ENCODE measurements around the gene TMEM81.

GRCh38 chr1:205068001-205068400 is 16.3 kb downstream of the TMEM81 start:
- TF ChIP-seq CTCF (IDR thresholded peaks at IDR 0.05) (no peak), RNF2 (IDR thresholded peaks at IDR 0.05; ENCODE audit: borderline replicate concordance, low read depth) (no peak), POLR2AphosphoS2 (conservative IDR thresholded peaks at IDR 0.05; ENCODE audit: low read length) (no peak), CHD2 (IDR thresholded peaks at IDR 0.05; ENCODE audit: low read length, partially characterized antibody) (no peak), NR3C1 (IDR thresholded peaks at IDR 0.05) (no peak), KDM1A (IDR thresholded peaks at IDR 0.05; ENCODE audit: low read depth) (no peak), RARB (CRISPR knock-in tag; IDR thresholded peaks at IDR 0.05) (no peak), EP300 (IDR thresholded peaks at IDR 0.05) (no peak), CEBPB (IDR thresholded peaks at IDR 0.05) (no peak), POLR2A (IDR thresholded peaks at IDR 0.05; ENCODE audit: low read length) (no peak), JUNB (IDR thresholded peaks at IDR 0.05) (no peak), SMC3 (IDR thresholded peaks at IDR 0.05) (no peak), HMGXB4 (CRISPR knock-in tag; IDR thresholded peaks at IDR 0.05; ENCODE audit: borderline replicate concordance) (no peak), PHF8 (IDR thresholded peaks at IDR 0.05; ENCODE audit: borderline replicate concordance, low read depth) (no peak)

Measured in A549 (cell line).